Stimulated activated memory B cell treated with anti-CD40 and anti-IgM and Interleukin-4, amounts not matched to agents 10 μg/mL and 1 μg/mL and 100 μg/mL, for 72 hours (primary cell): ENCODE data around the gene HOXB13.
A peak's percentile ranks its signal among the peaks of the same experiment; 100 is the strongest.

Source experiments
- ATAC-seq: fragments of 150-1000 bp; cut with Tn5 transposase; 2 replicates; pipeline ENCODE4 v1.10.0; 2021
- H3K27ac Mint-ChIP-seq: one replicate; pipeline ENCODE4 v1.8.0; 2022; ENCODE audit warnings: mild to moderate bottlenecking, mixed read lengths
- H3K27me3 Mint-ChIP-seq: one replicate; pipeline ENCODE4 v1.8.0; 2022; ENCODE audit warnings: mixed read lengths
- H3K36me3 Mint-ChIP-seq: one replicate; pipeline ENCODE4 v1.8.0; 2022; ENCODE audit warnings: mixed read lengths
- H3K4me1 Mint-ChIP-seq: one replicate; pipeline ENCODE4 v1.8.0; 2022; ENCODE audit warnings: mixed read lengths
- H3K4me3 Mint-ChIP-seq: one replicate; pipeline ENCODE4 v1.8.0; 2022; ENCODE audit warnings: mild to moderate bottlenecking, moderate library complexity, mixed read lengths
- H3K9me3 Mint-ChIP-seq: one replicate; pipeline ENCODE4 v1.8.0; 2022; ENCODE audit warnings: mixed read lengths

HOXB13 gene

DNA sequence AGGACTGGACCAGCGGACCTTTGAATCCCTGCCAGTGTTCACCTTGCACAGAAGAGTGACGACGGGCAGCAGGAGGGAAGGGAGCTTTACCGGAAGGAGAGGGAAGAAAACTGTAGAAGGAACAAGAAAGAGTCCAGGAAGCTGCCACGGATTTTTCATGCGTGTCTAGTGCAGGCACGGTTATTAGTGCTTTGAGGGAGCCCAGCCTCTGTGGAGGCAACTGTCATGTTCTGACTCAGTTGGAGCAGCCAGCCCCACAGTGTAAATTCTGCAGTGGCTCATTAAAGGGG is 6.5 kb upstream of the HOXB13 start:
- H3K27me3 Mint-ChIP-seq: peaks cover 96% of the 10 kb centered on the region
- no peak overlapping the region for H3K27ac Mint-ChIP-seq
- H3K4me3 Mint-ChIP-seq: no peak overlapping the region
- H3K4me1 Mint-ChIP-seq: peaks cover 30% of the 10 kb centered on the region
- no peaks in the 10 kb centered on the region for H3K36me3 Mint-ChIP-seq
- no peaks in the 10 kb centered on the region for H3K9me3 Mint-ChIP-seq
- no peak for ATAC-seq

- no peak overlapping the region for H3K4me3 Mint-ChIP-seq
- H3K27me3 Mint-ChIP-seq: peaks cover 96% of the 10 kb centered on the region
- no peaks in the 10 kb centered on the region for H3K36me3 Mint-ChIP-seq
- H3K4me1 Mint-ChIP-seq: peaks cover 32% of the 10 kb centered on the region
- no peak overlapping the region for H3K27ac Mint-ChIP-seq
- H3K9me3 Mint-ChIP-seq: no peaks in the 10 kb centered on the region
- no peak for ATAC-seq
These were observed 5.9 kb upstream of the HOXB13 start for GRCh38 chr17:48734333-48735061.

DNA sequence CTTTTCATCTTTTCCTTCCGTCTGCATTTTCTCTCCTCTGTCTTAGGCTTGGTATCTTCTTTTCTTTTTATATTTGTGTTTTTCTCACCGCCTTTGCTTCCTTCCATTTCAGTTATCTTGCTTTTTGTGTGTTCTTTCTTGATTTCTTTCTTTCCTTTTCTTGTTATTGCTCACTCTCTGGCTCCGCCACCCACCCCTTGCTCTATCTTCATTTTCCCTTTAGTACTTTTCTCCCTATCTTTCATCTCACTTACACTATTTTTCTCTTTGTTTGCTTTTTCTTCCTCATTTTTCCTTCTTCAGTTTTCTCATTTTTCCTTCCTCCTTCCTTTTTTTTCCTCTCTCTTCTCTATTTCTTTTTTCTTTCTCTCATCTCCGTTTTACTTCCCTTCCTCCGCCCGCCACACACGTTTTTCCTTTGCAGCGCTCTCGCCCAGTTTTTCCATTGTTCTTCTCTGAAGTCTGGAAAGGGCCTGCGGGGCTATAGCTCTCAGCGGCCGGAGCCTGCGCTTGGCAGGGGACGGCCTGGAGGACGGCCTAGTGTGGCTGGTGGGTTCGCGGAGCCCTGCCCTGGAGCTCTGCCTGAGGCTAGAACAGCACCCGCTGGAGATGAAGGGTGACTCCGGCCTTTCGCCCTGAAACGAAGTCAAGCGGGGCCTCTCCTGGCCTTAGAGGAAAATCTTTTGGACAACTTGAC is 5.2 kb upstream of the HOXB13 start:
- no peak overlapping the region for H3K27ac Mint-ChIP-seq
- peaks cover 32% of the 10 kb centered on the region for H3K4me1 Mint-ChIP-seq
- H3K4me3 Mint-ChIP-seq: peak overlapping the region; percentile 22
- peaks cover 96% of the 10 kb centered on the region for H3K27me3 Mint-ChIP-seq
- H3K9me3 Mint-ChIP-seq: no peaks in the 10 kb centered on the region
- H3K36me3 Mint-ChIP-seq: no peaks in the 10 kb centered on the region
- no peak for ATAC-seq

- no peaks in the 10 kb centered on the region for H3K9me3 Mint-ChIP-seq
- peaks cover 32% of the 10 kb centered on the region for H3K4me1 Mint-ChIP-seq
- no peak overlapping the region for H3K27ac Mint-ChIP-seq
- peak; percentile 36 for ATAC-seq
- peaks cover 96% of the 10 kb centered on the region for H3K27me3 Mint-ChIP-seq
- no peaks in the 10 kb centered on the region for H3K36me3 Mint-ChIP-seq
- H3K4me3 Mint-ChIP-seq: no peak overlapping the region
These were observed 4.4 kb upstream of the HOXB13 start for GRCh38 chr17:48732688-48733629.

- peaks cover 32% of the 10 kb centered on the region for H3K4me1 Mint-ChIP-seq
- no peak for ATAC-seq
These were observed 2.8 kb upstream of the HOXB13 start for GRCh38 chr17:48731355-48731754.

GRCh38 chr17:48730240-48730550 is 1.6 kb upstream of the HOXB13 start:
- Mint-ChIP-seq H3K4me3 (no peak overlapping the region), H3K9me3 (no peaks in the 10 kb centered on the region), H3K4me1 (peaks cover 35% of the 10 kb centered on the region), H3K27me3 (peaks cover 96% of the 10 kb centered on the region), H3K36me3 (no peaks in the 10 kb centered on the region), H3K27ac (no peak overlapping the region)
- ATAC-seq: no peak

More at GRCh38 chr17:48731355-48731754, 2.8 kb upstream of the HOXB13 start:
- Mint-ChIP-seq H3K4me3 (no peak overlapping the region), H3K9me3 (no peaks in the 10 kb centered on the region), H3K36me3 (no peaks in the 10 kb centered on the region), H3K27ac (no peak overlapping the region), H3K27me3 (peaks cover 96% of the 10 kb centered on the region)

- peaks cover 96% of the 10 kb centered on the region for H3K27me3 Mint-ChIP-seq
- peak overlapping the region; percentile 55 for H3K27ac Mint-ChIP-seq
- no peak for ATAC-seq
- peaks cover 40% of the 10 kb centered on the region for H3K4me1 Mint-ChIP-seq
- H3K9me3 Mint-ChIP-seq: no peaks in the 10 kb centered on the region
- H3K4me3 Mint-ChIP-seq: no peak overlapping the region
- H3K36me3 Mint-ChIP-seq: no peaks in the 10 kb centered on the region
These were observed 1.0 kb upstream of the HOXB13 start for GRCh38 chr17:48729335-48730239.

- peaks cover 96% of the 10 kb centered on the region for H3K27me3 Mint-ChIP-seq
- H3K4me1 Mint-ChIP-seq: peaks cover 44% of the 10 kb centered on the region
- H3K27ac Mint-ChIP-seq: no peak overlapping the region
- peak; percentile 57 for ATAC-seq
- H3K36me3 Mint-ChIP-seq: no peaks in the 10 kb centered on the region
- H3K4me3 Mint-ChIP-seq: peak overlapping the region; percentile 14
- no peaks in the 10 kb centered on the region for H3K9me3 Mint-ChIP-seq
These were observed 955 bp downstream of the HOXB13 start for GRCh38 chr17:48727415-48728175.

DNA sequence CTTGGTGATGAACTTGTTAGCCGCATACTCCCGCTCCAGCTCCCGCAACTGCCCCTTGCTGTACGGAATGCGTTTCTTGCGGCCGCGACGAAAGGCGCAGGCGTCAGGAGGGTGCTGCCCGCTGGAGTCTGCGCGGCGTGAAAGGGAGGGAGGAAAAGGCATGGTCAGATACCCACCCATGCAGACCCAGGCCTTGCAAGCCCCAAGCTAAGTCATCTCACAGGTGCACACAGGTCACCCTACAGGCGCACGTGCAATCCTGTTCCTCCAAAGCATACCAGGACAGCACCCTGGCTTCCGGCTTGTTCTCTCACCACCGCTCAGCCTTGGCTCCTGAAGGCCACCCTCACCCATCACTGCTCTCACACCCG is 1.6 kb downstream of the HOXB13 start:
- ATAC-seq: peak; percentile 72
- no peaks in the 10 kb centered on the region for H3K9me3 Mint-ChIP-seq
- peaks cover 98% of the 10 kb centered on the region for H3K27me3 Mint-ChIP-seq
- no peak overlapping the region for H3K4me3 Mint-ChIP-seq
- H3K4me1 Mint-ChIP-seq: peaks cover 42% of the 10 kb centered on the region
- no peak overlapping the region for H3K27ac Mint-ChIP-seq
- H3K36me3 Mint-ChIP-seq: no peaks in the 10 kb centered on the region

GRCh38 chr17:48726114-48726915 is 2.2 kb downstream of the HOXB13 start:
- Mint-ChIP-seq H3K4me1 (peaks cover 42% of the 10 kb centered on the region), H3K36me3 (no peaks in the 10 kb centered on the region), H3K27me3 (peaks cover 99% of the 10 kb centered on the region), H3K27ac (no peak overlapping the region), H3K9me3 (no peaks in the 10 kb centered on the region), H3K4me3 (no peak overlapping the region)
- peak; percentile 62 for ATAC-seq

GRCh38 chr17:48725288-48726064 is 3.1 kb downstream of the HOXB13 start:
- no peaks in the 10 kb centered on the region for H3K36me3 Mint-ChIP-seq
- H3K4me3 Mint-ChIP-seq: no peak overlapping the region
- peak; percentile 59 for ATAC-seq
- H3K27me3 Mint-ChIP-seq: peaks cover 99% of the 10 kb centered on the region
- H3K27ac Mint-ChIP-seq: no peak overlapping the region
- H3K9me3 Mint-ChIP-seq: no peaks in the 10 kb centered on the region
- peaks cover 42% of the 10 kb centered on the region for H3K4me1 Mint-ChIP-seq

GRCh38 chr17:48725004-48725287 is 3.6 kb downstream of the HOXB13 start:
- Mint-ChIP-seq H3K9me3 (no peaks in the 10 kb centered on the region), H3K36me3 (no peaks in the 10 kb centered on the region), H3K4me3 (no peak overlapping the region), H3K4me1 (peaks cover 42% of the 10 kb centered on the region), H3K27ac (no peak overlapping the region), H3K27me3 (peaks cover 99% of the 10 kb centered on the region)
- no peak for ATAC-seq

- no peak for ATAC-seq
- peaks cover 40% of the 10 kb centered on the region for H3K4me1 Mint-ChIP-seq
- no peaks in the 10 kb centered on the region for H3K9me3 Mint-ChIP-seq
- H3K27ac Mint-ChIP-seq: no peak overlapping the region
- H3K27me3 Mint-ChIP-seq: peaks cover 99% of the 10 kb centered on the region
- peak overlapping the region; percentile 56 for H3K4me3 Mint-ChIP-seq
- no peaks in the 10 kb centered on the region for H3K36me3 Mint-ChIP-seq
These were observed 4.1 kb downstream of the HOXB13 start for GRCh38 chr17:48724251-48725003.
